ENCODE measurements around the gene ANKRD52.

DNA sequence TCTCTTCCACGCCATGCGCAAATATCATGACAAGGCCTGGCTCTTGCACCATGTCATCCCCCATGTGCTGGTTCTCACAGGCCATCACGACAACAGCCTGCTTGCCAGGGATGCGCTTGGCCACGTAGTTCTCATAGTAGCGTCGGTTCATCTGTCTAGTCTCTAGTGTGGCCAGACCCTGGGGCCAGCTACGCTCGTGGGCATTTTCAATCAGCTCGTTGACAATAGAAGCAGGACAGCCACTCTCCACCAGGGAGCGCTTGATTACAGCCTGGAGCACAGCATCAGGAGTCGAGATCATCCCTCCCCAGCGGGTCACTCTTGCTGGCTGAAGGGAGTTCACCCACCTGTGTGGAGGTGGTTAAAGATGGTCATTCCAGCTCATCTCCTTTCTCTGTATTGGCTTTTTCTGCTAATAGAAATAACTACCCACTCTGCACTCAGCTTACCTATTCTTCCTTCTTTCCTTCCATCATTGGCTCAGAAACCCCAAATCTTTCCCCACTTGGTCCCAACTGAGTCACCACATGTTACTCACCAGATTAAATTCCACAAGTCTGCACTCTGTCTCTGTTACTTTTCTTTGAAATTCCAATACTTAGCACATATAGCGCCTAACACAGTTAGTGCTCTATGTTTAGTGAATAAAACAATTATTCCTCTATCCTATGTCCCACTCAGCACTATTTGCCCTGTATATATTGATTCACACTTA is 51.6 kb downstream of the ANKRD52 start:
- no peak for TF ChIP-seq ZNF274 (IDR thresholded peaks at IDR 0.05; ENCODE audit: insufficient read depth, insufficient read length)
- TF ChIP-seq, protein P1, sequence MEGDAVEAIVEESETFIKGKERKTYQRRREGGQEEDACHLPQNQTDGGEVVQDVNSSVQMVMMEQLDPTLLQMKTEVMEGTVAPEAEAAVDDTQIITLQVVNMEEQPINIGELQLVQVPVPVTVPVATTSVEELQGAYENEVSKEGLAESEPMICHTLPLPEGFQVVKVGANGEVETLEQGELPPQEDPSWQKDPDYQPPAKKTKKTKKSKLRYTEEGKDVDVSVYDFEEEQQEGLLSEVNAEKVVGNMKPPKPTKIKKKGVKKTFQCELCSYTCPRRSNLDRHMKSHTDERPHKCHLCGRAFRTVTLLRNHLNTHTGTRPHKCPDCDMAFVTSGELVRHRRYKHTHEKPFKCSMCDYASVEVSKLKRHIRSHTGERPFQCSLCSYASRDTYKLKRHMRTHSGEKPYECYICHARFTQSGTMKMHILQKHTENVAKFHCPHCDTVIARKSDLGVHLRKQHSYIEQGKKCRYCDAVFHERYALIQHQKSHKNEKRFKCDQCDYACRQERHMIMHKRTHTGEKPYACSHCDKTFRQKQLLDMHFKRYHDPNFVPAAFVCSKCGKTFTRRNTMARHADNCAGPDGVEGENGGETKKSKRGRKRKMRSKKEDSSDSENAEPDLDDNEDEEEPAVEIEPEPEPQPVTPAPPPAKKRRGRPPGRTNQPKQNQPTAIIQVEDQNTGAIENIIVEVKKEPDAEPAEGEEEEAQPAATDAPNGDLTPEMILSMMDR (IDR thresholded peaks at IDR 0.05 in 2 of 3, conservative IDR thresholded peaks at IDR 0.05 in 1 of 3; ENCODE audit: control insufficient read depth in 2 of 3, extremely low read depth in 1 of 3, insufficient read depth in 1 of 3, low read depth in 3 of 3, low read length in 3 of 3), result peak; percentile 67 to 79 (median 75)
- peak; percentile 45 for TF ChIP-seq RAD21 (IDR thresholded peaks at IDR 0.05; ENCODE audit: insufficient read depth, low read depth, low read length)
- no peak for TF ChIP-seq TAF1 (IDR thresholded peaks at IDR 0.05; ENCODE audit: borderline replicate concordance, low read depth, low read length)
- TF ChIP-seq POLR2A (IDR thresholded peaks at IDR 0.05; ENCODE audit: low read depth, low read length), result no peak; the same call in 1 of the 2 replicates
- no peak for TF ChIP-seq GABPA (IDR thresholded peaks at IDR 0.05; ENCODE audit: low read depth)
- TF ChIP-seq POLR2AphosphoS2 (IDR thresholded peaks at IDR 0.05; ENCODE audit: low read depth, low read length), result no peak
- TF ChIP-seq BHLHE40 (IDR thresholded peaks at IDR 0.05; ENCODE audit: borderline replicate concordance in 1 of 2, low read depth in 2 of 2, low read length in 1 of 2), result no peak
- no peak for TF ChIP-seq RFX5 (IDR thresholded peaks at IDR 0.05; ENCODE audit: low read depth, low read length)
- TF ChIP-seq, protein P2, sequence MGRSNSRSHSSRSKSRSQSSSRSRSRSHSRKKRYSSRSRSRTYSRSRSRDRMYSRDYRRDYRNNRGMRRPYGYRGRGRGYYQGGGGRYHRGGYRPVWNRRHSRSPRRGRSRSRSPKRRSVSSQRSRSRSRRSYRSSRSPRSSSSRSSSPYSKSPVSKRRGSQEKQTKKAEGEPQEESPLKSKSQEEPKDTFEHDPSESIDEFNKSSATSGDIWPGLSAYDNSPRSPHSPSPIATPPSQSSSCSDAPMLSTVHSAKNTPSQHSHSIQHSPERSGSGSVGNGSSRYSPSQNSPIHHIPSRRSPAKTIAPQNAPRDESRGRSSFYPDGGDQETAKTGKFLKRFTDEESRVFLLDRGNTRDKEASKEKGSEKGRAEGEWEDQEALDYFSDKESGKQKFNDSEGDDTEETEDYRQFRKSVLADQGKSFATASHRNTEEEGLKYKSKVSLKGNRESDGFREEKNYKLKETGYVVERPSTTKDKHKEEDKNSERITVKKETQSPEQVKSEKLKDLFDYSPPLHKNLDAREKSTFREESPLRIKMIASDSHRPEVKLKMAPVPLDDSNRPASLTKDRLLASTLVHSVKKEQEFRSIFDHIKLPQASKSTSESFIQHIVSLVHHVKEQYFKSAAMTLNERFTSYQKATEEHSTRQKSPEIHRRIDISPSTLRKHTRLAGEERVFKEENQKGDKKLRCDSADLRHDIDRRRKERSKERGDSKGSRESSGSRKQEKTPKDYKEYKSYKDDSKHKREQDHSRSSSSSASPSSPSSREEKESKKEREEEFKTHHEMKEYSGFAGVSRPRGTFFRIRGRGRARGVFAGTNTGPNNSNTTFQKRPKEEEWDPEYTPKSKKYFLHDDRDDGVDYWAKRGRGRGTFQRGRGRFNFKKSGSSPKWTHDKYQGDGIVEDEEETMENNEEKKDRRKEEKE (IDR thresholded peaks at IDR 0.05), result no peak
- TF ChIP-seq CREM (IDR thresholded peaks at IDR 0.05; ENCODE audit: low read depth), result no peak
- TF ChIP-seq SREBF1 (IDR thresholded peaks at IDR 0.05; ENCODE audit: low read length), result no peak
- no peak for TF ChIP-seq EZH2 (IDR thresholded peaks at IDR 0.05; ENCODE audit: borderline replicate concordance, control insufficient read depth, low read depth, low read length)
- TF ChIP-seq TBL1XR1 (IDR thresholded peaks at IDR 0.05; ENCODE audit: low read depth, low read length), result no peak

Data from GM12878 (cell line).